HEK293 (cell line): ENCODE results near the gene CNRIP1.

ENCODE experiments used
- CTCF ChIP-seq: fragments of 450-650 bp; formaldehyde crosslinking; IDR thresholded peaks from 2 replicates; pipeline ENCODE4 v1.5.1; 2016; ENCODE audit warnings: missing biosample characterization, missing genetic modification characterization
- FEZF1 ChIP-seq: fragments of 450-650 bp; formaldehyde crosslinking; IDR thresholded peaks from 2 replicates; pipeline ENCODE4 v1.5.1; 2016; ENCODE audit warnings: missing biosample characterization, missing genetic modification characterization
- KLF10 ChIP-seq: fragments of 450-650 bp; IDR thresholded peaks from 2 replicates; pipeline ENCODE4 v1.5.1; 2018; ENCODE audit warnings: missing biosample characterization, mild to moderate bottlenecking, missing genetic modification characterization
- PATZ1 ChIP-seq: fragments of 450-650 bp; formaldehyde crosslinking; IDR thresholded peaks from 2 replicates; pipeline ENCODE4 v1.5.1; 2016; ENCODE audit warnings: missing biosample characterization, missing genetic modification characterization
- SETDB1 ChIP-seq: IDR thresholded peaks from one replicate; pipeline ENCODE4 v1.6.1; 2017; ENCODE audit warnings: mild to moderate bottlenecking, low read length, moderate library complexity, mixed read lengths; ENCODE audit not compliant: insufficient read length
- ZBTB7A ChIP-seq: fragments of 450-650 bp; formaldehyde crosslinking; IDR thresholded peaks from 2 replicates; pipeline ENCODE4 v1.5.1; 2016; ENCODE audit warnings: low read depth, missing biosample characterization, missing genetic modification characterization
- ZNF146 ChIP-seq: fragments of 450-650 bp; formaldehyde crosslinking; IDR thresholded peaks from 2 replicates; pipeline ENCODE4 v1.5.1; 2016; ENCODE audit warnings: missing biosample characterization, missing genetic modification characterization
- ZNF18 ChIP-seq: fragments of 450-650 bp; formaldehyde crosslinking; IDR thresholded peaks from 2 replicates; pipeline ENCODE4 v1.5.1; 2016; ENCODE audit warnings: missing biosample characterization, missing genetic modification characterization
- ZNF274 ChIP-seq, 2 experiments: fragments of 200-500 bp in 1 of 2; fragments of 450-650 bp in 1 of 2; sonication (Bioruptor generic) in 1 of 2; formaldehyde crosslinking in 1 of 2; IDR thresholded peaks; 2 replicates each; pipeline versions ENCODE4 v1.5.1 to v1.6.1; 2014 to 2016; ENCODE audit warnings: borderline replicate concordance in 1 of 2, inconsistent platforms in 1 of 2, low read length in 1 of 2, missing biosample characterization in 1 of 2, missing genetic modification characterization in 1 of 2
- ZNF280C ChIP-seq: fragments of 450-650 bp; formaldehyde crosslinking; IDR thresholded peaks from 2 replicates; pipeline ENCODE4 v1.5.1; 2016; ENCODE audit warnings: missing biosample characterization, missing genetic modification characterization
- ZNF548 ChIP-seq: fragments of 450-650 bp; formaldehyde crosslinking; IDR thresholded peaks from 2 replicates; pipeline ENCODE4 v1.5.1; 2016; ENCODE audit warnings: missing biosample characterization, missing genetic modification characterization
- ZSCAN4 ChIP-seq: fragments of 450-650 bp; formaldehyde crosslinking; IDR thresholded peaks from 2 replicates; pipeline ENCODE4 v1.5.1; 2017; ENCODE audit warnings: missing biosample characterization, missing genetic modification characterization
- TF ChIP-seq, protein P1 (sequence below): fragments of 450-650 bp; formaldehyde crosslinking; IDR thresholded peaks from 2 replicates; pipeline ENCODE4 v1.5.1; 2016; ENCODE audit warnings: missing biosample characterization, missing genetic modification characterization, borderline replicate concordance
- TF ChIP-seq, protein P2 (sequence below): sonication (generic); formaldehyde crosslinking; IDR thresholded peaks from 2 replicates; pipeline ENCODE4 v1.8.1; 2022; ENCODE audit warnings: mild to moderate bottlenecking, moderate library complexity, missing genetic modification reagents

GRCh38 chr2:68245672-68246071 is 74.1 kb downstream of the CNRIP1 start:
- TF ChIP-seq CTCF, result no peak
- no peak for TF ChIP-seq SETDB1
- no peak for TF ChIP-seq FEZF1 (tag by site-specific recombination)
- TF ChIP-seq PATZ1, result no peak
- TF ChIP-seq, protein P1, sequence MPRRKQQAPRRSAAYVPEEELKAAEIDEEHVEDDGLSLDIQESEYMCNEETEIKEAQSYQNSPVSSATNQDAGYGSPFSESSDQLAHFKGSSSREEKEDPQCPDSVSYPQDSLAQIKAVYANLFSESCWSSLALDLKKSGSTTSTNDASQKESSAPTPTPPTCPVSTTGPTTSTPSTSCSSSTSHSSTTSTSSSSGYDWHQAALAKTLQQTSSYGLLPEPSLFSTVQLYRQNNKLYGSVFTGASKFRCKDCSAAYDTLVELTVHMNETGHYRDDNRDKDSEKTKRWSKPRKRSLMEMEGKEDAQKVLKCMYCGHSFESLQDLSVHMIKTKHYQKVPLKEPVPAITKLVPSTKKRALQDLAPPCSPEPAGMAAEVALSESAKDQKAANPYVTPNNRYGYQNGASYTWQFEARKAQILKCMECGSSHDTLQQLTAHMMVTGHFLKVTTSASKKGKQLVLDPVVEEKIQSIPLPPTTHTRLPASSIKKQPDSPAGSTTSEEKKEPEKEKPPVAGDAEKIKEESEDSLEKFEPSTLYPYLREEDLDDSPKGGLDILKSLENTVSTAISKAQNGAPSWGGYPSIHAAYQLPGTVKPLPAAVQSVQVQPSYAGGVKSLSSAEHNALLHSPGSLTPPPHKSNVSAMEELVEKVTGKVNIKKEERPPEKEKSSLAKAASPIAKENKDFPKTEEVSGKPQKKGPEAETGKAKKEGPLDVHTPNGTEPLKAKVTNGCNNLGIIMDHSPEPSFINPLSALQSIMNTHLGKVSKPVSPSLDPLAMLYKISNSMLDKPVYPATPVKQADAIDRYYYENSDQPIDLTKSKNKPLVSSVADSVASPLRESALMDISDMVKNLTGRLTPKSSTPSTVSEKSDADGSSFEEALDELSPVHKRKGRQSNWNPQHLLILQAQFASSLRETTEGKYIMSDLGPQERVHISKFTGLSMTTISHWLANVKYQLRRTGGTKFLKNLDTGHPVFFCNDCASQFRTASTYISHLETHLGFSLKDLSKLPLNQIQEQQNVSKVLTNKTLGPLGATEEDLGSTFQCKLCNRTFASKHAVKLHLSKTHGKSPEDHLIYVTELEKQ (tag by site-specific recombination), result no peak
- TF ChIP-seq ZNF274 (IDR thresholded peaks at IDR 0.05; ENCODE audit: low read length), result no peak
- TF ChIP-seq ZNF274 (tag by site-specific recombination; IDR thresholded peaks at IDR 0.05; ENCODE audit: borderline replicate concordance), result no peak
- TF ChIP-seq KLF10 (tag by site-specific recombination), result no peak
- TF ChIP-seq ZNF548 (tag by site-specific recombination), result no peak
- no peak for TF ChIP-seq ZNF280C (tag by site-specific recombination)
- TF ChIP-seq, protein P2, sequence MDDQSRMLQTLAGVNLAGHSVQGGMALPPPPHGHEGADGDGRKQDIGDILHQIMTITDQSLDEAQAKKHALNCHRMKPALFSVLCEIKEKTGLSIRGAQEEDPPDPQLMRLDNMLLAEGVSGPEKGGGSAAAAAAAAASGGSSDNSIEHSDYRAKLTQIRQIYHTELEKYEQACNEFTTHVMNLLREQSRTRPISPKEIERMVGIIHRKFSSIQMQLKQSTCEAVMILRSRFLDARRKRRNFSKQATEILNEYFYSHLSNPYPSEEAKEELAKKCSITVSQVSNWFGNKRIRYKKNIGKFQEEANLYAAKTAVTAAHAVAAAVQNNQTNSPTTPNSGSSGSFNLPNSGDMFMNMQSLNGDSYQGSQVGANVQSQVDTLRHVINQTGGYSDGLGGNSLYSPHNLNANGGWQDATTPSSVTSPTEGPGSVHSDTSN (CRISPR knock-in tag), result no peak
- TF ChIP-seq ZNF146 (tag by site-specific recombination), result no peak
- TF ChIP-seq ZSCAN4 (tag by site-specific recombination), result no peak
- no peak for TF ChIP-seq ZBTB7A (tag by site-specific recombination)
- TF ChIP-seq ZNF18 (tag by site-specific recombination), result no peak
